HEK293 (cell line): ENCODE data around the gene MKLN1.

Experiments
- MEIS1 ChIP-seq: sonication (generic); formaldehyde crosslinking; IDR thresholded peaks from 2 replicates; pipeline ENCODE4 v1.8.1; 2022; ENCODE audit warnings: missing genetic modification reagents, mild to moderate bottlenecking, borderline replicate concordance
- ZNF114 ChIP-seq: fragments of 450-650 bp; formaldehyde crosslinking; IDR thresholded peaks from 2 replicates; pipeline ENCODE4 v1.5.0; 2017; ENCODE audit warnings: missing biosample characterization, missing genetic modification characterization
- TF ChIP-seq, protein P1 (sequence below): fragments of 450-650 bp; formaldehyde crosslinking; IDR thresholded peaks from 2 replicates; pipeline ENCODE4 v1.5.1; 2016; ENCODE audit warnings: missing biosample characterization, missing genetic modification characterization

DNA sequence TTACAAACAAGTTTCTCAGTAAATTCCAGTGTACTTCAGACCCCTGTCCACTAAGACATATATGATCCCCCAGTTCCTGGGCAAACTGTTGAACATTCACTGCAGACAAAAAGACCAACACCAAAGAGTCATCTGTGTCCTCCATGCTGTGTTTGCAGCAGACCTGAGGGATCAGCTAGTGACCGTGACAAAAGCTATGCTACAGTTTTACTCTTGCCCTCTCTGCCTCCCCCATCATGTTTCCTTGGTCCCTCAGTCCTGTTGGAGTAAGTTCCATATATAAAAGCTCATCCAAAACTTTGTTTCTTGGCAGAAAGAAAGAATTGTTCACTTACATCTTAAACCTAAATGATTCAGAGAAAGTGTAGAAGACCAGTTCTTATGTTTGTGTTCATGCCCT lies 172.7 kb downstream of the MKLN1 start:
- TF ChIP-seq, protein P1, sequence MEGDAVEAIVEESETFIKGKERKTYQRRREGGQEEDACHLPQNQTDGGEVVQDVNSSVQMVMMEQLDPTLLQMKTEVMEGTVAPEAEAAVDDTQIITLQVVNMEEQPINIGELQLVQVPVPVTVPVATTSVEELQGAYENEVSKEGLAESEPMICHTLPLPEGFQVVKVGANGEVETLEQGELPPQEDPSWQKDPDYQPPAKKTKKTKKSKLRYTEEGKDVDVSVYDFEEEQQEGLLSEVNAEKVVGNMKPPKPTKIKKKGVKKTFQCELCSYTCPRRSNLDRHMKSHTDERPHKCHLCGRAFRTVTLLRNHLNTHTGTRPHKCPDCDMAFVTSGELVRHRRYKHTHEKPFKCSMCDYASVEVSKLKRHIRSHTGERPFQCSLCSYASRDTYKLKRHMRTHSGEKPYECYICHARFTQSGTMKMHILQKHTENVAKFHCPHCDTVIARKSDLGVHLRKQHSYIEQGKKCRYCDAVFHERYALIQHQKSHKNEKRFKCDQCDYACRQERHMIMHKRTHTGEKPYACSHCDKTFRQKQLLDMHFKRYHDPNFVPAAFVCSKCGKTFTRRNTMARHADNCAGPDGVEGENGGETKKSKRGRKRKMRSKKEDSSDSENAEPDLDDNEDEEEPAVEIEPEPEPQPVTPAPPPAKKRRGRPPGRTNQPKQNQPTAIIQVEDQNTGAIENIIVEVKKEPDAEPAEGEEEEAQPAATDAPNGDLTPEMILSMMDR (tag by site-specific recombination): no peak
- TF ChIP-seq MEIS1 (no peak), ZNF114 (tag by site-specific recombination) (no peak)
